CD4-positive, alpha-beta T cell (primary cell): ENCODE measurements around the gene VIPR1. TPM values are rescaled to one million over a fixed set of nuclear protein-coding genes. Genes with fewer than 3 reads are reported as not detected.
A peak's percentile ranks its signal among the peaks of the same experiment; 100 is the strongest.

ENCODE experiments used
- ATAC-seq: fragments of 200-7000 bp; cut with Tn5 transposase; one replicate; pipeline ENCODE4 v1.10.0; 2022; ENCODE audit warnings: mild to moderate bottlenecking; ENCODE audit not compliant: poor library complexity
- CTCF ChIA-PET: fragments of 350-600 bp; sonication (Branson Sonifier 250); formaldehyde crosslinking; loops from one replicate; lab custom pipeline; 2021; ENCODE audit warnings: antibody characterized with exemption, inconsistent platforms; lab: Charles Lee
- POLR2A ChIA-PET: fragments of 350-600 bp; sonication (Branson Sonifier 250); formaldehyde crosslinking; loops from one replicate; lab custom pipeline; 2021; ENCODE audit warnings: antibody characterized with exemption, inconsistent platforms; lab: Charles Lee
- DNase-seq, 14 experiments: peaks; one replicate each; pipeline ENCODE4 v3.0.0-alpha.2; 2013 to 2020; ENCODE audit warnings: mixed read lengths in 2 of 14
- H3K27ac ChIP-seq, 2 donors: one replicate each; pipeline versions ENCODE4 v1.5.1 to v1.7.0; 2013; ENCODE audit warnings: low read length in 2 of 2, low read depth in 1 of 2, mild to moderate bottlenecking in 1 of 2
- H3K27me3 ChIP-seq, 2 experiments: 1 replicate in 1 of 2; 2 replicates in 1 of 2; pipeline versions ENCODE4 v1.6.1 to v1.7.0; 2013; ENCODE audit warnings: low read length in 2 of 2, control low read depth in 1 of 2, mild to moderate bottlenecking in 1 of 2, moderate library complexity in 1 of 2; ENCODE audit not compliant: insufficient read depth in 2 of 2, control insufficient read depth in 1 of 2
- H3K36me3 ChIP-seq: one replicate; pipeline ENCODE4 v1.6.1; 2013; ENCODE audit warnings: low read length, control low read depth; ENCODE audit not compliant: insufficient read depth
- H3K4me1 ChIP-seq: one replicate; pipeline ENCODE4 v1.6.1; 2013; ENCODE audit warnings: low read length, control low read depth; ENCODE audit not compliant: insufficient read depth
- H3K4me3 ChIP-seq: one replicate; pipeline ENCODE4 v1.5.1; 2013; ENCODE audit warnings: mild to moderate bottlenecking, low read length, moderate library complexity
- H3K9me3 ChIP-seq, 2 experiments: 1 replicate in 1 of 2; 2 replicates in 1 of 2; pipeline versions ENCODE4 v1.6.1 to v1.7.0; 2013; ENCODE audit warnings: low read length in 2 of 2, mild to moderate bottlenecking in 2 of 2, control low read depth in 1 of 2, moderate library complexity in 1 of 2; ENCODE audit not compliant: control insufficient read depth in 1 of 2, insufficient read depth in 1 of 2
- H3K27ac Mint-ChIP-seq: one replicate; pipeline ENCODE4 v1.8.0; 2020; ENCODE audit warnings: mixed read lengths
- H3K27me3 Mint-ChIP-seq: one replicate; pipeline ENCODE4 v1.8.0; 2021; ENCODE audit warnings: mixed read lengths
- H3K36me3 Mint-ChIP-seq: one replicate; pipeline ENCODE4 v1.8.0; 2021; ENCODE audit warnings: low read depth, mixed read lengths
- H3K4me1 Mint-ChIP-seq: one replicate; pipeline ENCODE4 v1.8.0; 2021; ENCODE audit warnings: low read depth, mixed read lengths
- H3K4me3 Mint-ChIP-seq: one replicate; pipeline ENCODE4 v1.8.0; 2020; ENCODE audit warnings: mild to moderate bottlenecking, mixed read lengths
- H3K9me3 Mint-ChIP-seq: one replicate; pipeline ENCODE4 v1.8.0; 2020; ENCODE audit warnings: mixed read lengths
- CTCF ChIP-seq: fragments of 200-600 bp; IDR thresholded peaks from one replicate; pipeline ENCODE4 v1.8.0; 2022; ENCODE audit warnings: antibody characterized with exemption, mild to moderate bottlenecking
- intact Hi-C, 2 experiments: fragments of 100-400 bp; cut with DNase I in 1 of 2; cut with micrococcal nuclease in 1 of 2; formaldehyde crosslinking; loops; one replicate each; pipeline versions ENCODE4 v1.15.1 to v1.9.0; 2023 to 2025; cut with DNase I, micrococcal nuclease
- total RNA-seq, 174 experiments: library from RNA in 2 of 174; stranded (reverse) in 2 of 174; gene quantifications; one replicate each; pipeline ENCODE4 v1.2.3 and lab custom pipeline; 2021 to 2026

VIPR1 gene
- total RNA-seq, 2 experiments from 2014 or later: 66.8 to 67.6 TPM

- peaks cover under 1% of the 10 kb centered on the region for H3K36me3 Mint-ChIP-seq
- H3K4me3 Mint-ChIP-seq: peak overlapping the region; percentile 57
- peaks cover 10 to 16% of the 10 kb centered on the region in 2 experiments for H3K27me3 ChIP-seq
- H3K4me3 ChIP-seq: no peak overlapping the region
- H3K27me3 Mint-ChIP-seq: peaks cover 22% of the 10 kb centered on the region
- intact Hi-C loops: no loop called here
- no peak for ATAC-seq
- peaks cover 25% of the 10 kb centered on the region for H3K4me1 ChIP-seq
- DNase-seq: peak in 2 of 14 experiments; percentile 7 to 21
- no peak overlapping the region for H3K27ac ChIP-seq
- no peak for TF ChIP-seq CTCF
- H3K9me3 Mint-ChIP-seq: no peaks in the 10 kb centered on the region
- no peaks in the 10 kb centered on the region for H3K36me3 ChIP-seq
- peaks cover 28% of the 10 kb centered on the region for H3K4me1 Mint-ChIP-seq
- no peak overlapping the region for H3K27ac Mint-ChIP-seq
- H3K9me3 ChIP-seq: no peaks in the 10 kb centered on the region
- ChIA-PET POLR2A (no interaction called here), CTCF (no interaction called here)
These were observed 3.5 kb upstream of the VIPR1 start for GRCh38 chr3:42498791-42499477.

DNA sequence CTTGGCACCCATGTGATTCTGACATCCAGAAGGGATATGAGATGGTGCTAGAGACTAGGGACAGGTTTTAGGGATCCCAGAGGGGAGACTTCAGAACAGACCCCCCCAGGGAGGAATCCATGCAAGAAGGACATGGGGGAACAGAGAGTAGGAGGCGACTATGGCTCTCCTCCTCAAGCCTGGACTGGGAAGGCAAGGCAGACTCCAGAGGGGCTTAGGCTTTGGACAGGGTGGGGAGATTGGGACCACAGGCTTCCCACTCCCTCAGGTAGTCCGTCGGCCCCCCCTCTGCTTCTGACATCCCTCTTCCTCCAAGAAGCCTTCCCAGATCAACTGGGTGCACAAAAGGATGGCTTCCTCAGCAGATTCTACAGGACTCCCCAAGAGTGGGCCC lies 3.0 kb upstream of the VIPR1 start:
- DNase-seq (peak in 1 of 14 experiments; percentile 7), ATAC-seq (no peak)
- intact Hi-C loops: no loop called here
- peaks cover 5% of the 10 kb centered on the region for H3K36me3 Mint-ChIP-seq
- CTCF ChIA-PET: no interaction called here
- H3K4me1 Mint-ChIP-seq: peaks cover 33% of the 10 kb centered on the region
- H3K4me3 ChIP-seq: no peak overlapping the region
- H3K27me3 ChIP-seq: peaks cover 10 to 16% of the 10 kb centered on the region in 2 experiments
- H3K27ac ChIP-seq: no peak overlapping the region
- POLR2A ChIA-PET: no interaction called here
- H3K27me3 Mint-ChIP-seq: peaks cover 22% of the 10 kb centered on the region
- H3K4me1 ChIP-seq: peaks cover 30% of the 10 kb centered on the region
- H3K4me3 Mint-ChIP-seq: peak overlapping the region; percentile 57
- TF ChIP-seq CTCF: no peak
- H3K27ac Mint-ChIP-seq: no peak overlapping the region
- H3K36me3 ChIP-seq: no peaks in the 10 kb centered on the region
- no peaks in the 10 kb centered on the region for H3K9me3 Mint-ChIP-seq
- H3K9me3 ChIP-seq: no peaks in the 10 kb centered on the region

- intact Hi-C loops: loop anchor here in 1 of 2 experiments (5.0 to 10.0 kb wide), 3 partner anchors 252 to 1125 kb away; partner anchors contain the start of gene ANO10
- no peak overlapping the region for H3K4me3 ChIP-seq
- Mint-ChIP-seq H3K27ac (no peak overlapping the region), H3K4me1 (peaks cover 33% of the 10 kb centered on the region), H3K4me3 (peak overlapping the region; percentile 91), H3K27me3 (peaks cover 22% of the 10 kb centered on the region), H3K9me3 (no peaks in the 10 kb centered on the region), H3K36me3 (peaks cover 5% of the 10 kb centered on the region)
- CTCF ChIA-PET: no interaction called here
- no peak for TF ChIP-seq CTCF
- H3K27ac ChIP-seq: no peak overlapping the region
- no peak for ATAC-seq
- peak in 2 of 14 experiments; percentile 9 to 23 for DNase-seq
- no peaks in the 10 kb centered on the region for H3K36me3 ChIP-seq
- H3K9me3 ChIP-seq: no peaks in the 10 kb centered on the region
- H3K4me1 ChIP-seq: peaks cover 35% of the 10 kb centered on the region
- peaks cover 10 to 16% of the 10 kb centered on the region in 2 experiments for H3K27me3 ChIP-seq
- POLR2A ChIA-PET: no interaction called here
These were observed 2.4 kb upstream of the VIPR1 start for GRCh38 chr3:42500091-42500490.
